GM19438 (cell line): ENCODE measurements around the gene HIVEP3.
"Not testable (repeated sequence)": the region's sequence is repeated elsewhere in the genome, so short reads cannot be mapped to it uniquely, and the experiment has no call there.

Experiments
- ATAC-seq: cut with Tn5 transposase; IDR thresholded peaks from one replicate; pipeline ENCODE4 v1.9.1; 2021; ENCODE audit warnings: low read depth; ENCODE audit not compliant: unreplicated experiment

The HIVEP3 gene

DNA sequence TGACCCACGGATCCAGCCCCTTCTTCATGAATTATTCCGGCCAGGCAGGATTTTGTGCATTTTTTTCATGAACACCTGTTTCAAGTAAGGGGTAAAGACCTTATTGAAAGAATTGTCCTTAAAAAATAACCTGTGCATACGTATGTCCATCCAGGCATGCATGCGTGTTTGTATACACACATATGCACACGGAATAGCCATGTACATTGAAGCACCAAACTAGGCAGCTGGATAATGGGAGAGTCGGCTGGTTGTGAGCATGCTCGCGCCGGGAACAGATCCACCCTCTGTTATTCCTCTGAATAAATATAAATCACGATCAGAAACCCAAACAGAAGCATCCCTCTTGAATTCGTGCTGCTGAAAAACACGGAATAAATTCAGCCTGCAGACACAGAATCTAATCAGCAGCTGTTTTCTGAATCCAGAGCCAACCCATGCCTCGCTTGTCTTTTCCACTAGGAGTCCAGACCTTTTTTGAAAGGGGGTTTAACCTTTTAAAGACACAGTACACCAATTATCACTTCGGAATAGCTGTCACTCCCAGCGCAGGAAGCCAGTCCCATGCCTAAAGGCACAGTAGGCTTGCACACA lies at the start of gene HIVEP3:
Gene HIVEP3 (minus strand): TSS at position 473 of the 594 bp plus-strand sequence.
- no peak for ATAC-seq

DNA sequence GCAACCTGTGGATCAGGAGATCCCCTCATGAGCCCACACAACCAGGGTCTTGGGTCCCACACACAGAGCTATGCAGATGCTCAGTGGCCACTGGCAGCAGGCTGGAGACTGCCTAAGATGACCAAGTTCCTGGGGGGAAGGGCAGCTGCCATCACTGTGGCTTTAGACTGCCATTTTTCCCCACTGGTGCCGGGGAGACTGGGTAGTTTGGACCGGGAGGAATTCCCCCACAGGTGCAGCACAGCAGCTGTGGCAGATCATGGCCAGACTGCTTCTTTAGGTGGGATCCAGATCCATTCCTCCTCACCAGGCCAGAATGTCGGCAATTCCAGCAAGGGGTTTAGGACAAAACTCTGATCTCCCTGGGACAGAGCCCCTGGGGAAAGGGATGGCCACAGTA lies 45.7 kb upstream of the HIVEP3 start:
- no peak for ATAC-seq

DNA sequence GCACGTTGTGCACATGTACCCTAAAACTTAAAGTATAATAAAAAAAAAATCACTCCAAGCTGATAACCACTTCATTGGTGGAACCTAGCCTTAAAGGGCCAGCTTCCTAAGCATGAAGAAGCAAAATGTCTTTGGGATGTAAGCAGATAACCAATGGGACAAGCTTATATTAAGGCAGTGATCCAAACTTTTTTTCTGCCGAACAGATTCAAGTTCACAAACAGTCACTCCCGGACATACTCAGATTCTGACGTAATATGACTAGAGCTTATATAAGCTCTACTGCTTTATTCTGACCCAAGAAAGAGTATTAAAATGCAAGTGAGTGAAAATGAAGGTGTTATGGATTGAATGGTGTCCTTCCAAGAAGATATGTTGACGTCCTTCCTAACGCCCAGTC lies 44.9 kb upstream of the HIVEP3 start:
- no peak for ATAC-seq

DNA sequence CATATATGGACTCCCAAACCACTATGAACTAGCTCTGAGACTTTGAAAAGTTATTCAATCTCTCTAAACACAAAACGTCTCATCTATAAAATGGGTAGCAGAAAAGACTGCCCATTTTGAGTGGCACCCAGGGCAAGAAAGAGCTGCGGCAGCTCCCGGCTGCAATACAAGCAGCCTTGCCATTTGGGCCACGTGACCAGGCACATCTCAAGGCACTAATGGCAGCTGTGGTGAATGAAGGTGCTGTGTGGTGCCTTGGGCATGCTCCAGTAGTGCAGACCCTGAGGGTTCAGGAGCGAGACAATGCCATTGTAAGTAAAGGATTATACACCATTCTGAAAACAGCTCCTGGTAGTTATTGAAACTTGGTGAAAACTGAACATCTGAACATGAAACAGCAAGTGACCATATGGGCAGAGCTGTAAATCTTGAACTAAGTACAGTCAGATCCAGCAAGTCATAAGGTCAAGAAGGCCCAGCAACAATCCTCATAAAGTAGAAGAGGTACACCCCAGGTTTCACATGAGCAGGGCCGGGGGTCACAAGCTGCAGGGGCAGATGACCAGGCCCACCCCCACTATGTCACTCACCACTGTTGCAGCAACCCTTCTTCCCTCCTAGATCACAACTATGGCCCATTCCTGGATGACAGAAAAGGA lies 39.4 kb upstream of the HIVEP3 start:
- no peak for ATAC-seq

DNA sequence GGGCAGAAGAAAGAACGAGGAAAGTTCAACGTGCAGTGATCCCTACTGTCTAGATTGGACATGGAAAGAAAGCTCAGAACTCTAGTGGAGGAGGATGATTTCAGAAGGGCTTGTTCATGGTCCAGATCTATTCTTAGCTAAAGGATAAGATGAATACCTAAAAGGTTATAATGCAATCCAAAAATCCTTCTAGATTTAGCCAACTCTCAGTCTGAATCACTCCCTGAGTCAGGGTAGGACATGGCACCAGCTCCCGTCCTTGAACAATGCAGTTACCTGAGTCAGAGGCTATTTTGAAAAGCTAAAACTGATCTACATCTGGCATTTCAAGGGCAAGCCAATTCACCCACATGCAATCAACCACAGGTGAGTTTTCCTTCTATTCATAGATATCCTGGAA lies 38.8 kb upstream of the HIVEP3 start:
- ATAC-seq: no peak

DNA sequence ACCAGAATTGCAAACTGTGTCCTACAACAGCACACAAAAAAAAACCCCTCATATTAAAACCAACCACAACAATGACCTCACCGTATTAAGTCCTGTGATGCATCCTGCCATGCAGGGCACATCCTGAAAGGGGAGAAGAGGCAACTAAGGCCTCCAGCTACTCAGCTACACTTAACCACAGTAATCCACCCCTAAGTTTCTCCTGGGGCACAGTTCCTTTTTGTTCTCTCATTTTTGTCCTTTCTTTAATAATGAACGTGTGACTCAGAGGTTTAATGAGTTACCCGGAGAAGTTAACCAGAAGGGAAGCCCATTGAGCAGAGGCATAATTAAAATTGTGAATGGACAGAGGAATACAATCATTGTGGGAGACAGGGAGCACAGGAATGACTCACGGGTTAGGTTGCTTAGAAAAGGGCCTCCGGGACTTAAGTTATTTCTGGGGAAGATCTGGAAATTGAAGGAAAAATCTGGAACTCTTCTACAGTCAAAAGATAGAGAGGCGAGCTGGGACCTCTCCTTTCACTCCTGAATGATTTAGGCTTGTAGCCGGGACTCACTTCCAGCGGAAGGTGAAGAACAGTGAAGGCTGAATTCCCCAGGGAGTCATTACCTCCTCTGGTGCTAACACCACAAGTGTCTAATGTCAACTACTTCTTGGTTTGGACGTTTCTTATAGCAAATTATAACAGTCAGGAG lies 36.9 kb upstream of the HIVEP3 start:
- ATAC-seq: peak; percentile 81

DNA sequence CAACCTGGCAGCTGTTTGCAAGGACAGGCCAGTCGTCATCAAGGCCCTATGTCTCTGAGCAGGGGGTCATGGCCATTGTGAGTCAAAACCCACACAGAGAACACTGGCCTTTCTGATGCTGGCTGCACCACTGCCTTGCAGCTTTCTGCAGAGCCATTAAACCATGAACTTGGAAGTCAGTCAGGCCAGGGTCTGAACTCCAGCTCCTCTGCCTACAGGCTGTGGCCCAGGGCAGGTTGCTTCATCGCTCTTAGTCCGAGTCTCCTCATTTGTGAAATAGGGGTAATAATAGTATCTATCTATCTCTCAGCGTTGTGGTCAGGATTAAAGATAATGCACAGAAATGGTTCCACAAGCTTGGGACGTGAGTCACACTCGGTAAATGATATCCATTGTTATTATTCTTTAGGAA lies 35.8 kb upstream of the HIVEP3 start:
- ATAC-seq: no peak

DNA sequence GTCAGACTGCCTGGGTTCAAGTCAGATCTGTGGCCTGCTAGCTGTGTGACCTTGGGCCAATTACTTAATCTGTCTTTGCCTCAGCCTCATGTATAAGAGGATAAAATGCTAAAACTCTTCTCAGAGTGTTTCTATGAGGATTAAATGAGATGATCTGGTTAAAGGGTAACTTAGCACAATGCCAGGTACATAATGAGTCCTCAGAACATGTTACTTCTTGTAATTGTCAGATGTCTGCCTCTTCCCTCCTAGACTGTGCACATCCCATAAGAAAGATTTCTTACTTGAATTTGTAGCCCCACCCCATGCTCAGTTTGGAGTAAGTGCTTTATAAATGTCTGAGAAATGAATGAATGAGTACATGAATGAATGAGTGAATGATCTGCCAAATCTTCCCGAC lies 34.6 kb upstream of the HIVEP3 start:
- no peak for ATAC-seq

DNA sequence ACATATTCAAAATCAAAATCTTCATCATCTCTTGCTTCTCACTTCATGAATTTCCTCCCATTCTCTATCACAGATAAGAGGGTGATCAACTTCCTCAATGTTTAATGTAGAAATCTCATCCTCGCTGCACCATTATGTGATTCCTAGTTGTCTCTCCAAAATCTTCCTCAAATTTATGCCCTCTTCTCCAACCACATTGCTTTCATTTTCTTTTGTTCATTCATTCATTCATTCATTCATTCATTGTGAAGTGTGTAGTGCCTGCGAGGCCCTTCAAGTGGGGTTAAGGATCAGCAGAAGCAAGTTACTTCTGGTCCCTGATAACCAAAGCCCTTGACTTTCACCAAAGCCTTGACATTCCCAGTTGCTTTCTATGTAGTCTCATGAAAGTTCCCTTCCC lies 33.5 kb upstream of the HIVEP3 start:
- no peak for ATAC-seq

DNA sequence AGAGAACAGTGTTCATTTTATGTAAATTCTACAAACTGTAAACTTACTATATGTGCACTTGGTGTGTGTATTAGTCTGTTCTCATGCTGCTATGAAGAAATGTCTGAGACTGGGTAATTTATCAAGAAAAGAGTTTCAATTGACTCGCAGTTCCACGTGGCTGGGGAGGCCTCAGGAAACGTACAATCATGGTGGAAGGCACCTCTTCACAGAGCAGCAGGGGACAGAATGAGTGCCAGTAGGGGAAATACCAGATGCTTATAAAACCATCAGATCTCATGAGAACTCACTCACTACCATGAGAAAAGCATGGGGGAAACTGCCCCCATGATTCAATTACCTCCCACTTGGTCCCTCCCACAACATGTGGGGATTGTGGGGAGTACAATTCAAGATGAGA lies 32.8 kb upstream of the HIVEP3 start:
- not testable (repeated sequence) for ATAC-seq

DNA sequence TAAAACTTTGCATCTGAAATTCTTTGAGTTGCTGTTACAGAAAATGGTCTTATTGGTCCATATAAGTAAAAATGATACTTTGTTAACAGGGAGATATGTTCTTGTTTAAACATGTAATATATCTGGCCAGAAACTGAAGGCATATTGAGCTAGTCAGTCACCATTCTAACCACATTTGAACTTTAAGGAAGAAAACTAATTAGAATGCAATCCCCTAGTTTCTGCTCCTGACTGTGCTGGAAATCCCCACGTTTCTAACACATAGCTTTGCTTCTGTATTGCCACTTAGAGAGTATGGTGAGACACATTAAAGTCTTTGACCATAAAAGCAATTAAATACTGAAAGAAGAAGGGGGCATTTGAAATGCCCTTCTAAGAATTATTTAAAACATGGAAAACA lies 32.1 kb upstream of the HIVEP3 start:
- no peak for ATAC-seq

DNA sequence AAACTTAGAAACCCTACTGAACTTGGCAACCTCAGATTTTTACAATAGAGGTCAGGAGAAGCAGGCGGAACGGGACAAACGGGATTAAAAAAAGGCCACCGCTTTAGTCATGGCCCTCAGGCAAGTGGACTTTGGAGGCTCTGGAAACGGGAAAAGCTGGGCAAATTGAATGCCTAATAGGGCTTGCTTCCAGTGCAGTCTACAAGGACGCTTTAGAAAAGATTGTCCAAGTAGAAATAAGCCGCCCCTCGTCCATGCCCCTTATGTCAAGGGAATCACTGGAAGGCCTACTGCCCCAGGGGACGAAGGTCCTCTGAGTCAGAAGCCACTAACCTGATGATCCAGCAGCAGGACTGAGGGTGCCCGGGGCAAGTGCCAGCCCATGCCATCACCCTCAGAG lies 27.2 kb upstream of the HIVEP3 start:
- ATAC-seq: not testable (repeated sequence)

DNA sequence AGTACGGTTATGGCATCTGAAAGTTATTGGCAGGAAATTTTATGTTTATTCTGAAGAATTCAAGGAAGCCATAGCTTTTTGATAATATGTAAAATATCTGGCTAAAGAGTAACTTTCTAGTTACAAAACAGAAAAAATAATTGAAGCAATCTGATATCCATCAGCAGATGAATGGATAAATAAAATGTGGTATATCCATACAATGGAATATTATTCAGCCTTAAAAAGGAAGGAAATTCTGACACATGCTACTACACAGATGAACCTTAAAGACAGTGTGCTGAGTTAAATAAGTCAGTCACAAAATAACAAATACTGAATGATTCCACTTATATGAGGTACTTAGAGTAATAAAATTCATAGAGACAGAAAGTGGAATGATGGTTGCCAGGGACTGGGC lies 25.0 kb upstream of the HIVEP3 start:
- no peak for ATAC-seq

DNA sequence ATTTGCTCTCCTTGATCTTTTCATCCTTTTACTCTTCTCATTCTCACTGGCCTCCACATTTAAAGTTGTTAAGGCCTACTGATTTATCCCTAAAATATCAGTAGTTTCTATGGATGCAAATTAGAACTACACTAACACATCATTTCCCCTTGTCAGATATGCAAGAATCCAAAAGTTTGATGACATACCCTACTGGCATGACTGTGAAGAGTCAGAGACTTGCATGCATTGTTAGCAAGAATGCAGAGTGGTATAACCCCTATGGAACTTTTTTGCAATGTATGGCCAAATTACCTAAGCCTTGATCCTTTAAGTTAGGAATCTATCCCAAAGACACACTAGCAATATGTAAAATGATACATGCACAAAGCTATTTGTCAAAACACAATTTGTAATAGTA lies 23.6 kb upstream of the HIVEP3 start:
- no peak for ATAC-seq

DNA sequence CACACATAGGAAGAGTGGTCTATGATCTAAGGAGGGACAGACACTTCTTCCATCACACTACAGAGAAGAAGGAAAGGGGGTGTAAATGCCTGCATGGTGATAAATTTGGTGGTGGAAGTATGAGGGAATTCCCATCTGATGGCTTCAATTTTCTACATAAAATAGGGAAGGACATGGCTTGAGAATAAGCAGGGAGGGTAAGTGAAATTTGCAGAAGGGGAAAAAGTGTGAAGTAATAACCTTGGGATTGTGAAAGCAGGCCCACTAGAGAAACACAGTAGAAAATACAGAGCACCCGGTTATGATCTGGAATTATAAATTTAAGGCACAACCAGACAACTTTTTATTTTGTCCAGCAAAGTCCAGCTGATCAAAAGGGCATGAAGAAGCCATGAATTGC lies 22.7 kb upstream of the HIVEP3 start:
- no peak for ATAC-seq

DNA sequence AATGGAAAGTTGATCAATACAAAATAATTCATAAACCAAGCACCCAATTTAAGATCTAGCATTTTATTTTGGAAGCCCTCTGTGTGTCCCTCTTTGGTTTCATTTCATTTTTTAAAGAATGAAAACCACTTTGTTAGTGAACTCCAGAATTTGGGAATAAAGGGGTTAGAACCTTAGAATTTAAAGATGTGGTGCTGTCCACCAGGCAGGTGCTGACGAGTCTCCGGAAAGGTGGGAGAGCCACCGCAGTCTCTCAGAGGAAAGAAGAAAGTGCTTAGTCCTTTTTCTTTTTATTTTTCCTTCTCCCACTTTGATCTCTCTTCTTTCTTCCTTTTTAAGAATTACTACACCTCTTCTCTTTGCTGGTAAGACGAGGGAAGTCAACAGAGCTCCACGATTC lies 20.5 kb upstream of the HIVEP3 start:
- no peak for ATAC-seq

DNA sequence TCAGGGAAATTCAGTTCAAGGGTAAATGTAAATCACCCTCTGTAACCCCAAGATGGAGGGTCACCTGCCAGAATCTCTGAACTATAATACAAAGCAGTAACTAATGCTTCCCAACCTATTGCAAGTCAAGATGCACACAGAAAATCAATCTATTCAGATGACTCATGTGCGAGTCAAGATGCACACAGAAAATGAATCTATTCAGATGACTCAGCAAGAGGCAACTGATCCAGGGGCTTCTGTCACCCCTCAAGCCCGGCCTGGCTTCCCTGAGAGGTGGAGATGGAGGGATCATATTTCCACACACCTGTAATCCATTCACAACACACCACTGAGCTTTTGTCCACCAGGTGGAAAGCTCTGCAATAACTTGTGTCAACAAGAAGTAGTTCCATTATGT lies 17.4 kb upstream of the HIVEP3 start:
- ATAC-seq: no peak

DNA sequence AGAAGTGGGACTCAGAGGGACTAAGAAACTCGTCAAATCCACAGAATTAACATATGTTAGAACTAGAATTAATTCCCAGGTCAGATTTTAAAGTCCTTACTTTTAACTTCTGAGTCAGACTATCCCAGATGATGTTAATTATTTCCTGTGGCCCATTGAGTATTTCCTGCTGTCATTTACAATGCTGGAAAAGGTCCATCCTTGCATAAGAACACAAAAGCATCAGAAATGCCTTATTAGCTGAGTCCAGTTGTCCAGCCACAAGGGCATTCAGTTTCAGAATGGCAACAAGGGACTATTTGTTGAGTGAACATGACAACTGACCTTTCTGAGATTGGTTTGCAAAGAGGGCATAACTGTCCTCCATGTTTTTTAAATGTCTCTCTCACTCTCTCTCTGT lies 16.5 kb upstream of the HIVEP3 start:
- no peak for ATAC-seq

DNA sequence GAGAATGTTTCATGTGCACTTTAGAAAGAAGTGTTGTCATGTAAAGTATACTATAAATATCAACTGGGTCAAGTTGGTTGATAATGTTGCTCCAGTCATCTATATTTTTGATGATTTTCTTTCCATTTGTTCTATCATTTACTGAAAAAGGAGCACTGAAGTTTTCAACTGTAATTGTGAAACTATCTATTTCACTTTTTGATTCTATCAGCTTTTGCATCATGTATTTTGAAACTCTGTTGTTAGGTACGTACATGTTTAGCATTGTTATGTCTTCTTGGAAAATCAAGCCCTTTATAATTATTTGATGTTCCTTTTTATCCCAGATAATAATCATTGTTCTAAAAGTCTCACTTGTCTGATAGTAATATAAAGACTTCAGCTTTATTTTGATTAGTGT lies 14.4 kb upstream of the HIVEP3 start:
- ATAC-seq: no peak

DNA sequence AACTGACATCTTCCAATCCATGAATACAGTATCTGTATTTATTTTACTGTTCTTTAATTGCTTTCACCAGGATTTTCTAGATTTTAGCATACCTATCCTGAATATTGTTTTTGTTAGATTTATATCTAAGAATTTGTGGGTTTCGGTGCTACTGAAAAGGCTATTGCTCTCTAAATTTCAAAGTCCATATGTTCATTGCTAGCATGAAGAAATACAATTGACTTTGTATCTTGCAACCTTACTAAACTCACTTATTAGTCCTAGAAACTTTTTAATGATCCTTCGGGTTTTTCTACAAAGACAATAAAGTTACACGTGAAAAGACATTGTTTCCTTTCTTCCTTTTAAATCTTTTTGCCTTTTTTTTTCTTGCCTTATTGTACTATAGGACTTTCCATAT lies 12.9 kb upstream of the HIVEP3 start:
- no peak for ATAC-seq

DNA sequence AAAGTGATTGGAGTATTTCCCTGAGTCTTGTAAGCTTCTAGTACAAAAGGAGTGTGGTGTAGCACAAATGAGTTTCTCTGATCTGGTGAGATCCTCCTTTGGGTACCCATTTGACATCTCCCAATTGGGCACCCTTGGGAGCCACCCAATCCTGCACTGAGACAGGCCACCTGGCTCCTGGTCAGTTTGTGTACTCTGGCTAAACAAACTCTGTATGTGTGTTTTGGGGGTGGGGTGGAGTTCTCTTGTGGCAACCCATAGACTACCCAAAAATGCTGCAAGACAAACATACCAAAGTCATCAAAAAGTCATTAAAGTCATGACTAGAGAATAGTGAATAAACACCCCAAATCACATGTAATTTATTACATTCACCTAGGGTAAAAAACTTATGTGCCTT lies 8.4 kb upstream of the HIVEP3 start:
- no peak for ATAC-seq

DNA sequence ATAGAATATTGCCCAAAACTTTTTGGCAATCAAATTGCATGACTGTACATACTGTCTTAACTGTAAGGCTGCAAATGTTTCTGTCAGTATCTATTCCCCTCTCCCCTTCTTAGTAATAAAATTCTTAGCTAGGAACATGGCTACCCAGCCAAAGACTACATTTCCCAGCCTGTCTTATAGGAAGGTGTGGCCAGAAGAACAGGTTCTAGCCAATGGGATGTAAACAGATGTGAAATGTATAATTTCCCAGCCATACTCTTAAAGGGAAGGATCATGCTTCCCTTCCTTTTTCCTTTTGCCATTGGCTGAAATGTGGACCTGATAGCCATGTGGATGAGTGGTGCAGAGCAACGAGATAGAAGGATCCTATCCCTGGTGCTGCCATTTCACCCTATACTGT lies 7.0 kb upstream of the HIVEP3 start:
- no peak for ATAC-seq
